ENCODE results near the gene POU6F2.
"Not testable (repeated sequence)": the region's sequence is repeated elsewhere in the genome, so short reads cannot be mapped to it uniquely, and the experiment has no call there.

The POU6F2 gene

GRCh38 chr7:39367943-39368342 is 390.2 kb downstream of the POU6F2 start:
- H3K36me3 Mint-ChIP-seq = no peaks in the 10 kb centered on the region
- H3K27ac Mint-ChIP-seq = no peak overlapping the region
- no peaks in the 10 kb centered on the region for H3K4me1 Mint-ChIP-seq
- H3K27me3 Mint-ChIP-seq = peaks cover 5% of the 10 kb centered on the region
- no peak for DNase-seq
- H3K9me3 Mint-ChIP-seq = no peaks in the 10 kb centered on the region
- CTCF ChIA-PET = no interaction called here
- H3K4me3 Mint-ChIP-seq = no peak overlapping the region

DNA sequence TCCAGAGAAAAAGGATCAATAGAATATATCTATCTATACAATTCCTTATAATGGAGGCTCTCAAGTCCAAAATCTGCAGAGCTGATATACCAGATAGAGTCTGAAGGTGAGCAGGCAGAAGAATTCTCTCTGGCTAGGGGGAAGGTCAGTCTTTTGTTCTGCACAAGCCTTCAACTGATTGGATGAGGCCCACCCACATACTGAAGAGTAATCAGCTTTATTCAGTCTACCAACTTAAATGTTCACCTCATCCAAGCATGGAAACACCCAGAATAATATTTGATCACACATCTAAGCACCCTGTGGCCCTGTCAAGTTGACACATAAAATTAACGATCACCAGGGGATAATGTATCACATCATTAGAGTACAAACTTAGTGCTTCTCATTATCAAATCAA is 394.7 kb downstream of the POU6F2 start:
- Mint-ChIP-seq H3K27ac (no peak overlapping the region), H3K9me3 (no peaks in the 10 kb centered on the region), H3K36me3 (no peaks in the 10 kb centered on the region), H3K4me1 (no peaks in the 10 kb centered on the region), H3K27me3 (no peaks in the 10 kb centered on the region), H3K4me3 (no peak overlapping the region)
- DNase-seq = no peak
- CTCF ChIA-PET = no interaction called here

DNA sequence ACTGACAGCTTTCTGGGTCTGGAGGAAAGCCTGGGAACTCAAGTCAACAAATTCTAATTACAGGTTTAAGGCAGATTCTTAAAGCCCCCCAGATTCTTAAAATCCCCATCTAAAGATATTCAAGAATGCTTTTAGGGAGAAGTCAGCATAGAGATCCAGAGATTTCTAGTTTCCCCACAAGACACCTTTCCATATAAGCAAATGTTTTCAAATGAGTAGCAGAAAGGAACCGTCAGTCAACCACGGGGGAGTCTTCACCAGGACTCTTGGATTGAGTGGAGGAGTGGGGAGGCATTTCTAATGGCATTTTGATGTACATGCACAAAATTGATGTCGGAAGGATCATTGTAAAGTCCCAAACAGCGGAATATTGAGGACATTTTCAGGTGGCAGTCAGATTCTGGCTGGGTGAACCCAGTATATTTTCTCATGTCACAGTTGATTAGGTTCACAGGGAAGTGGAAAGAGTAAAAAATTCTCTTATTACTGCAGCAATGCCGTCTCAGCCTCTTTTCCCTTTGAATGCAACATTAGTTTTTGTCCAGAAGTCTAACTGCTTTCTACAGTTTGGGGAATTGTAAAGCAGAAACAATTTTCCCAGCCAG is 396.8 kb downstream of the POU6F2 start:
- CTCF ChIA-PET = no interaction called here
- Mint-ChIP-seq H3K27me3 (peaks cover 3% of the 10 kb centered on the region), H3K27ac (no peak overlapping the region), H3K4me3 (no peak overlapping the region), H3K9me3 (no peaks in the 10 kb centered on the region), H3K36me3 (no peaks in the 10 kb centered on the region), H3K4me1 (no peaks in the 10 kb centered on the region)
- no peak for DNase-seq

DNA sequence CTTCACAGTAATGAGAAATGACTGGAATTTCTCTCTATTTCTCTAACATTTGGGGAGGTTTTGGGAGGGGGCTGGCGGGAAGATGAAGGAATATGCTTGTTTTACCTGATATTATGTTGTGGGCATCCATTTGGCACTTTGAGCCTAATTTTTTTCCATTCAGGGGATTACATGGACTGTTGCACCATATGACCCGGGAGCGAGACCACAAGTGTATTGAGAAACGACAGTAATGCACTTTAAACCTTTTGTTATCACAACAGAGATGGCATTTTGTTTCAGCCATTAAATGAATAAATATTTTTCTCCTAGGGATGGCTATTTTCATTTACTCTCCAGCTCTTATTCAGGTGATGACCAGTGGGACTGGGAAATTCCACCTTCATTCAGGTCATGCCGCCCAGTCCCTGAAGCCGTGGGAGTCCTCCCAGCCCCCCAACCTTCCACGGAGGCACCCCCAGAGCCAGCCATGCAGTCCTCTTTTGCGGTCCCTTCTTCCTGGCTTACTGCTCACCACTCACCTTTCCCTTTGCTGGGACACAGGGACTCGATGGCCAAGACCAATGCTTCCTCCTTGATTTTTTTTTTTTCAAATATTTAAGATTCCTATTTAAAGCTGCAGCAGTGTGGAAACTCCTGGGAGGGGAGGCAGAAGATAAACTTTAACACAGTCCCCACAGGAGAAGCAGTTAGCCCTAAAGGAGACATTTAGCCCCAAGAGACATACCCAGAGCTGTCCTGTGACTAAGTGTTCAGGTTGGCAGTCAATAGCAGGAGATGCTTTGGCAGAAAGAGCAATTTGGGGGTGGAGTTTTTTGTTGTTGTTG is 397.6 kb downstream of the POU6F2 start:
- Mint-ChIP-seq H3K27me3 (peaks cover 5% of the 10 kb centered on the region), H3K36me3 (no peaks in the 10 kb centered on the region), H3K4me1 (no peaks in the 10 kb centered on the region), H3K4me3 (no peak overlapping the region), H3K9me3 (no peaks in the 10 kb centered on the region), H3K27ac (no peak overlapping the region)
- CTCF ChIA-PET = interaction anchor here (0.5 kb wide), 1 partner anchor 84 kb away, joined by 4 read pairs; no protein-coding TSS in a partner anchor
- no peak for DNase-seq

DNA sequence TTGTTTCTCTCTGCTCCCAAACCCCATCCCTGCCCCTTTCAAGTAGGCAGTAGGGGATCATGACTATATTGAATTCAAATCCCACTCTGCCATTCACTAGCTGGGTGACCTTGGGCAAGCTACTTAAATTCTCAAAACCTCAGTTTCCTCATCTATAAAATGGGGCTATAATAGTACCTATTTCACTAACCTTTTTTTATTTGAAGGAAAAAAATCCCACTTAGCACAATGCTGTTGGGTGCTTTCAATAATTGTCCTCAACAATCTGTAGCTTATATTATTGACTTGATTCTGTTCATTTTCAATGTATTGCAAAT is 398.1 kb downstream of the POU6F2 start:
- no peaks in the 10 kb centered on the region for H3K9me3 Mint-ChIP-seq
- H3K4me1 Mint-ChIP-seq = no peaks in the 10 kb centered on the region

DNA sequence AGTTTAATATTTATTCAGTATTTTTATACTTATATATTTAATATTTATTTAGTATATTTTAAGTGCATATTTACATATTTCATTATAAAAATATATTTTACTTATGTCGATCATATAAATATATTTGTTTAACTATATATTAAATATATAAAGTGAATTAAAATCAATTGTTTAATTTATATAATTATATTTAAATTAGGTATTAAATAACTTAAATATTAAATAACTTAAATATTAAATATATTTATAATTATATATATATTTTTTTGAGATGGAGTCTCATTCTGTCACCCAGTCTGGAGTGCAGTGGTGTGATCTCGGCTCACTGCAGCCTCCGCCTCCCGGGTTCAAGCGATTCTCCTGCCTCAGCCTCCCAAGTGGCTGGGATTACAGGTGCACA is 399.2 kb downstream of the POU6F2 start:
- H3K9me3 Mint-ChIP-seq, H3K27me3 Mint-ChIP-seq, DNase-seq, H3K4me1 Mint-ChIP-seq, H3K27ac Mint-ChIP-seq, CTCF ChIA-PET, H3K36me3 Mint-ChIP-seq, H3K4me3 Mint-ChIP-seq: not testable (repeated sequence)

More for the DNA sequence above, 398.1 kb downstream of the POU6F2 start:
- Mint-ChIP-seq H3K27me3 (peaks cover 5% of the 10 kb centered on the region), H3K27ac (no peak overlapping the region), H3K4me3 (no peak overlapping the region), H3K36me3 (no peaks in the 10 kb centered on the region)
- no peak for DNase-seq
- CTCF ChIA-PET = no interaction called here

DNA sequence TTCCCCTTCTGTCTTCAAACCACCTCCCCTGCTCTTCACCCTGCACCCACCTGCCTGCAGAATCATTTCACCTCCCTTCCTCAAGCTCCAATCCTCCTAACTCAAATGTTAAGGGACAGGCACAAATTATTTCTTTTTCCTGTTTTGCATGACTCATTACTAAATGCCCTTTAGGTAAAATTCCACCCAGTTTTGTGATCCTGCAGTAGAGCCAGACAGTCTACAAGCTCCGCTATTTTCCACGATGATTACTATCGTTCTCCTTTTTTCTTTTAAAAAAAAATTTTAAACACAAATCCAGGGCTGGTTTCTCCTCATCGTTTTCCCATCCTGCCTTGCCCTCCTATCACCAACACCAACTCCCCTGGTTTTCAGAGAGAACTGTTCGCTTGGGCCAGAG is 401.7 kb downstream of the POU6F2 start:
- Mint-ChIP-seq H3K4me3 (no peak overlapping the region), H3K27ac (no peak overlapping the region), H3K4me1 (no peaks in the 10 kb centered on the region), H3K9me3 (no peaks in the 10 kb centered on the region), H3K27me3 (peaks cover 11% of the 10 kb centered on the region), H3K36me3 (no peaks in the 10 kb centered on the region)
- CTCF ChIA-PET = interaction anchor here (0.7 kb wide), 1 partner anchor 10 kb away, joined by 3 read pairs; no protein-coding TSS in a partner anchor
- no peak for DNase-seq

- Mint-ChIP-seq H3K27me3 (peaks cover 15% of the 10 kb centered on the region), H3K4me3 (no peak overlapping the region), H3K36me3 (no peaks in the 10 kb centered on the region), H3K27ac (no peak overlapping the region), H3K4me1 (no peaks in the 10 kb centered on the region), H3K9me3 (no peaks in the 10 kb centered on the region)
- DNase-seq = no peak
- CTCF ChIA-PET = no interaction called here
Observed at GRCh38 chr7:39383136-39383535, 405.4 kb downstream of the POU6F2 start.

GRCh38 chr7:39384386-39384785 is 406.7 kb downstream of the POU6F2 start:
- no peaks in the 10 kb centered on the region for H3K9me3 Mint-ChIP-seq
- CTCF ChIA-PET = no interaction called here
- H3K4me1 Mint-ChIP-seq = no peaks in the 10 kb centered on the region
- no peak overlapping the region for H3K27ac Mint-ChIP-seq
- no peaks in the 10 kb centered on the region for H3K36me3 Mint-ChIP-seq
- no peak for DNase-seq
- H3K4me3 Mint-ChIP-seq = no peak overlapping the region
- H3K27me3 Mint-ChIP-seq = peaks cover 13% of the 10 kb centered on the region

- no peak overlapping the region for H3K4me3 Mint-ChIP-seq
- CTCF ChIA-PET = no interaction called here
Observed at GRCh38 chr7:39386718-39387117, 409.0 kb downstream of the POU6F2 start.

GRCh38 chr7:39392151-39392550 is 414.4 kb downstream of the POU6F2 start:
- H3K27me3 Mint-ChIP-seq = peaks cover 24% of the 10 kb centered on the region
- H3K4me1 Mint-ChIP-seq = no peaks in the 10 kb centered on the region
- no peaks in the 10 kb centered on the region for H3K9me3 Mint-ChIP-seq
- CTCF ChIA-PET = no interaction called here
- H3K36me3 Mint-ChIP-seq = no peaks in the 10 kb centered on the region
- DNase-seq = no peak
- H3K27ac Mint-ChIP-seq = no peak overlapping the region
- H3K4me3 Mint-ChIP-seq = no peak overlapping the region

More at GRCh38 chr7:39386718-39387117, 409.0 kb downstream of the POU6F2 start:
- Mint-ChIP-seq H3K4me1 (no peaks in the 10 kb centered on the region), H3K9me3 (no peaks in the 10 kb centered on the region), H3K36me3 (no peaks in the 10 kb centered on the region), H3K27me3 (peaks cover 14% of the 10 kb centered on the region), H3K27ac (no peak overlapping the region)
- no peak for DNase-seq

DNA sequence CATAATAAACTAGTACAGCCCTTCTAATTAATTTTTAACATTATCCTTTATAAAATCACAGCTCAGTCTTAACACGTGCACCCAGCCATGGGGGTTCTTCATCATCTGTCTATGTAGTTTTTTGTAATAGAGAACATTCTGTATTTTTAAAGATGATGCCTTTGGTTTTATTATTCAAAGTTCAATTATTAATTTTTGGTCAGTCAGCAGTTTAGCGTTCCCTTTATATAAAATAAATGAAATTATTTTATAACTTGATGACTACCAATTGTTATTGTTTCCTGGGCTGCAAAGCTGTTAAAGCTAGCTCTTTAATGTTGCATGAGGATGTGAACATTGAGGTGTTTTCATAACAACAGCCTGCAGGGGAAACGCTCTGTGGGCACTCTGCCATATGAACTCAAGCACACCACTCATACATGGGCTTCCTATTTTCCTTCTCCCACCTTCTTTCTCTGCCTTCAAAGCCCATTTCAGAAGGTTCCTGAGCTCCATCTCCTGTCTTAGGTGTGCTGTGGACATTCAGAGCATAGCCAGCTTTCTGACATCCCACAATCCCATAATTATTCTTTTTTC is 416.5 kb downstream of the POU6F2 start:
- Mint-ChIP-seq H3K4me3 (no peak overlapping the region), H3K9me3 (no peaks in the 10 kb centered on the region), H3K4me1 (no peaks in the 10 kb centered on the region), H3K27ac (no peak overlapping the region), H3K27me3 (peaks cover 24% of the 10 kb centered on the region), H3K36me3 (no peaks in the 10 kb centered on the region)
- no peak for DNase-seq
- CTCF ChIA-PET = no interaction called here

- no peaks in the 10 kb centered on the region for H3K4me1 Mint-ChIP-seq
- no peak for DNase-seq
- H3K4me3 Mint-ChIP-seq = no peak overlapping the region
- CTCF ChIA-PET = no interaction called here
- H3K36me3 Mint-ChIP-seq = no peaks in the 10 kb centered on the region
- H3K27me3 Mint-ChIP-seq = peaks cover 18% of the 10 kb centered on the region
- no peak overlapping the region for H3K27ac Mint-ChIP-seq
- H3K9me3 Mint-ChIP-seq = no peaks in the 10 kb centered on the region
Observed at GRCh38 chr7:39399458-39399857, 421.7 kb downstream of the POU6F2 start.

GRCh38 chr7:39399986-39400385 is 422.3 kb downstream of the POU6F2 start:
- Mint-ChIP-seq H3K4me1 (no peaks in the 10 kb centered on the region), H3K9me3 (no peaks in the 10 kb centered on the region), H3K4me3 (no peak overlapping the region), H3K27ac (no peak overlapping the region), H3K36me3 (no peaks in the 10 kb centered on the region), H3K27me3 (peaks cover 17% of the 10 kb centered on the region)
- no peak for DNase-seq
- CTCF ChIA-PET = no interaction called here

DNA sequence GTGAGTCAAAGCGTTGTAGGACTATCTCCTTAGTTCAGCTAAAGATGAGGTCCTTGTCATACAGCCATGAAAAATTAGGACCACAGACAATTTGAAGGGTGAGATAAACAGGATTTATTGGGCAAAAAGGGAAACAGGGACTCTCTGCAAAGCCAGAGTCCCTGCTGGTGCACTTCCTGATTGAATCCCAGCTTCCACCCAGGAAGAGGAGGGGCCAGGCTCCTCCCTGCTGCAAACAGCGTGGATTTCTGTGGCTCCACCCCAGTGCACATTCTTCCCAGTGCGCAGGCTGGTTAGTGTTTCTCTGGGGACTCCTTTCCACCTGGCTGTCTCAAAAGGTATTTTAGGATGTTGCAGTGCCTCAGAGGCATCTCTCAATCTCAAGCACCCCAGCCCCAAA is 423.1 kb downstream of the POU6F2 start:
- Mint-ChIP-seq H3K36me3 (no peaks in the 10 kb centered on the region), H3K4me1 (no peaks in the 10 kb centered on the region), H3K4me3 (no peak overlapping the region), H3K27ac (no peak overlapping the region), H3K9me3 (no peaks in the 10 kb centered on the region), H3K27me3 (peaks cover 18% of the 10 kb centered on the region)
- CTCF ChIA-PET = no interaction called here
- DNase-seq = no peak

All from activated naive CD4-positive, alpha-beta T cell treated with anti-CD3 and anti-CD28 coated beads, Interleukin-2, amount 10 ng/mL, durations not matched to agents 7 days and 5 days (primary cell).